Gastroesophageal sphincter (tissue), 4 donors: ENCODE measurements around the gene GORAB. TPM values are rescaled to one million over a fixed set of nuclear protein-coding genes. Genes with fewer than 3 reads are reported as not detected.

ENCODE experiments used
- ATAC-seq: fragments of 150-250 bp; one replicate; pipeline ENCODE4 v1.9.1; 2016; ENCODE audit warnings: mild to moderate bottlenecking, moderate library complexity
- H3K27ac ChIP-seq, 4 donors: fragments of 200-600 bp; sonication (generic) in 3 of 4; 1 replicate in 3 of 4; 2 replicates in 1 of 4; pipeline ENCODE4 v1.5.1; 2016 to 2019
- H3K27me3 ChIP-seq: fragments of 200-600 bp; sonication (generic); one replicate; pipeline ENCODE4 v1.5.1; 2019
- H3K36me3 ChIP-seq, 2 donors: fragments of 200-600 bp; sonication (generic); one replicate each; pipeline ENCODE4 v1.5.1; 2019; ENCODE audit warnings: control low read depth in 1 of 2
- H3K4me1 ChIP-seq, 3 donors: fragments of 200-600 bp; sonication (generic); 1 replicate in 2 of 3; 2 replicates in 1 of 3; pipeline ENCODE4 v1.5.1; 2016 to 2019; ENCODE audit warnings: control low read depth in 2 of 3
- H3K4me3 ChIP-seq, 2 donors: fragments of 200-600 bp; sonication (generic); one replicate each; pipeline ENCODE4 v1.5.1; 2019; ENCODE audit warnings: mild to moderate bottlenecking in 1 of 2, moderate library complexity in 1 of 2
- H3K9me3 ChIP-seq, 3 donors: fragments of 200-600 bp; sonication (generic); one replicate each; pipeline ENCODE4 v1.5.1; 2017 to 2019; ENCODE audit warnings: control low read depth in 2 of 3
- CTCF ChIP-seq, 4 experiments: fragments of 200-600 bp in 2 of 4; fragments of 450-650 bp in 2 of 4; sonication (generic) in 1 of 4; IDR thresholded peaks; one replicate each; pipeline ENCODE4 v1.5.1; 2017 to 2019; ENCODE audit warnings: antibody characterized with exemption in 4 of 4, mild to moderate bottlenecking in 2 of 4, moderate library complexity in 2 of 4
- EP300 ChIP-seq: sonication (generic); formaldehyde crosslinking; IDR thresholded peaks from one replicate; pipeline ENCODE4 v1.6.1; 2017; ENCODE audit warnings: antibody characterized with exemption, mild to moderate bottlenecking
- POLR2A ChIP-seq, 2 donors: fragments of 450-650 bp; IDR thresholded peaks; one replicate each; pipeline ENCODE4 v1.6.1; 2017; ENCODE audit warnings: antibody characterized with exemption in 2 of 2, mild to moderate bottlenecking in 2 of 2, moderate library complexity in 1 of 2
- POLR2AphosphoS5 ChIP-seq: sonication (generic); formaldehyde crosslinking; IDR thresholded peaks from one replicate; pipeline ENCODE4 v1.6.1; 2017; ENCODE audit warnings: antibody characterized with exemption
- WGBS, 2 donors: methylation state at CpG; one replicate each; pipeline ENCODE4 v1.1.5; 2018; ENCODE audit warnings: low coverage in 1 of 2; 5-methylcytosine and 5-hydroxymethylcytosine counted together
- total RNA-seq, 4 donors: library from RNA; depleted of rRNA; stranded (reverse); fragments of >200 nt; gene quantifications; one replicate each; pipeline ENCODE4 v1.1.0, GENCODE V29; 2016

GORAB gene
- total RNA-seq, 4 donors from 2014 or later = 5.9 to 18.0 (median 8.8) TPM

GRCh38 chr1:170511038-170511437 is 20.9 kb upstream of the GORAB start:
- Histone ChIP-seq H3K4me1 (no peaks in the 10 kb centered on the region), H3K27me3 (no peaks in the 10 kb centered on the region), H3K4me3 (no peak overlapping the region), H3K9me3 (no peaks in the 10 kb centered on the region), H3K36me3 (no peaks in the 10 kb centered on the region), H3K27ac (no peak overlapping the region)
- no peak for ATAC-seq
- 49% methylated on average over 3 of the region's 5 CpGs; no CpG with 5 or more reads in 1 of the 2 donors for WGBS, 2 donors
- TF ChIP-seq POLR2A (IDR thresholded peaks at IDR 0.05) = no peak

- TF ChIP-seq POLR2A (IDR thresholded peaks at IDR 0.05) (no peak), EP300 (no peak), POLR2AphosphoS5 (no peak), CTCF (IDR thresholded peaks at IDR 0.05) (no peak)
- Histone ChIP-seq H3K9me3 (no peaks in the 10 kb centered on the region), H3K4me3 (no peak overlapping the region), H3K27me3 (no peaks in the 10 kb centered on the region), H3K27ac (no peak overlapping the region), H3K36me3 (no peaks in the 10 kb centered on the region), H3K4me1 (no peaks in the 10 kb centered on the region)
- no peak for ATAC-seq
- WGBS, 2 donors = 25 to 91% methylated on average over 1 of the region's 1 CpG
These were observed 18.8 kb upstream of the GORAB start for GRCh38 chr1:170513138-170513537.

GRCh38 chr1:170518185-170518834 is 13.7 kb upstream of the GORAB start:
- H3K27me3 ChIP-seq = peaks cover 8% of the 10 kb centered on the region
- no peaks in the 10 kb centered on the region for H3K4me1 ChIP-seq
- no peak overlapping the region for H3K4me3 ChIP-seq
- no peak overlapping the region for H3K27ac ChIP-seq
- H3K36me3 ChIP-seq = no peaks in the 10 kb centered on the region
- TF ChIP-seq POLR2AphosphoS5 (no peak), EP300 (no peak), POLR2A (IDR thresholded peaks at IDR 0.05) (no peak), CTCF (IDR thresholded peaks at IDR 0.05) (no peak)
- WGBS, 2 donors = 75 to 89% methylated on average over 3 of the region's 4 CpGs
- no peaks in the 10 kb centered on the region for H3K9me3 ChIP-seq
- no peak for ATAC-seq

- Histone ChIP-seq H3K4me3 (no peak overlapping the region), H3K27me3 (peaks cover 8% of the 10 kb centered on the region), H3K27ac (no peak overlapping the region), H3K36me3 (no peaks in the 10 kb centered on the region), H3K9me3 (no peaks in the 10 kb centered on the region), H3K4me1 (no peaks in the 10 kb centered on the region)
- no peak for ATAC-seq
- 90 to 96% methylated on average over 3 of the region's 3 CpGs for WGBS, 2 donors
- TF ChIP-seq CTCF (IDR thresholded peaks at IDR 0.05) (no peak), POLR2A (IDR thresholded peaks at IDR 0.05) (no peak), POLR2AphosphoS5 (no peak), EP300 (no peak)
These were observed 13.0 kb upstream of the GORAB start for GRCh38 chr1:170518965-170519364.

- no peaks in the 10 kb centered on the region for H3K9me3 ChIP-seq
- no peak for ATAC-seq
- H3K27ac ChIP-seq = no peak overlapping the region
- H3K27me3 ChIP-seq = peaks cover 8% of the 10 kb centered on the region
- no peaks in the 10 kb centered on the region for H3K36me3 ChIP-seq
- no peak overlapping the region for H3K4me3 ChIP-seq
- no peaks in the 10 kb centered on the region for H3K4me1 ChIP-seq
- TF ChIP-seq POLR2AphosphoS5 (no peak), EP300 (no peak), POLR2A (IDR thresholded peaks at IDR 0.05) (no peak), CTCF (IDR thresholded peaks at IDR 0.05) (no peak)
These were observed 11.4 kb upstream of the GORAB start for GRCh38 chr1:170520601-170521000.
